Stimulated activated CD4-positive, alpha-beta T cell treated with anti-CD3 and anti-CD28 coated beads, Interleukin-2, amount 100 ng/mL, for 48 hours (primary cell): Measurements from ENCODE around the gene SPARC.
A peak's percentile ranks its signal among the peaks of the same experiment; 100 is the strongest.

Source experiments
- DNase-seq, 2 donors: peaks; one replicate each; pipeline ENCODE4 v3.0.0-alpha.2; 2020

The SPARC gene

DNA sequence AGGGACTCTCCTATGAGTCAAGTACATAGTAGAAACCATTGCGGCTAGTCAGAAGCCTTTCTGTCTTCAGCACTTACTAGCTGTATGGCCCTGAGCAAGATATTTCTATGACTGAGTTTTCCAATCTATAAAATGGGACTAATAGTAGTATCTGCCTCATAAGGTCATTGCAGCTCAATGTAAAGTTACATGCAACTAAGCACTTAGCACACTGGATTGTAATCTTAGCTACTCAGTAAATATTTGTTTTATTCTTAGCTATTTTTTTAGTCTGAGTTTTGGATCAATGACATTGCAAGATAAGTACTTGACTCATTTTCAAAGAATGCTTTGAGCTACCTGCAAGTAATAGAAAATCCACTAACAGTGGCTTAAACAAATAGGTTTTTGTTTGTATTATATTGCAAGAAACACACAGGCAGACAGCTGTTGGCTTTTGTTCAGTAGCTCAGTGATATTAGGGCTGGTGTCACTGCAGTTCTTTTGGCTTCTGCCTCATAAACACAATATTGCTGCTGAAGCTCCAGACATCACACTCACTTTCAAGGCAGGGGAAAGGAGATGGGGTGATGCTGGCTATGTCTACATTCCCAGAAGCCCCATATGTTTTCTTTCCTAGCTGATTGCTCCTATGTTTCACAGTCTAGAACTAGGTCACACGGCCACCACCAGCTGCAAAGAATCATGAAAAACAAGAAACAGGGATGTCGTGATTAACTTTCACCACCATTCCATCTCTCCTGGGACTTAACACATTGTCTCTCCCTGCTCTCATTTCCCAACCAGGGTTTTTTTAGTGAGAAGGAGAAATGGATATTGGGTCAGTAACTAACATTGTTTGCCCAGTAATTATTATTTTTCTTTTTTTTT, 68.6 kb downstream of the SPARC start:
- DNase-seq, result no peak

DNA sequence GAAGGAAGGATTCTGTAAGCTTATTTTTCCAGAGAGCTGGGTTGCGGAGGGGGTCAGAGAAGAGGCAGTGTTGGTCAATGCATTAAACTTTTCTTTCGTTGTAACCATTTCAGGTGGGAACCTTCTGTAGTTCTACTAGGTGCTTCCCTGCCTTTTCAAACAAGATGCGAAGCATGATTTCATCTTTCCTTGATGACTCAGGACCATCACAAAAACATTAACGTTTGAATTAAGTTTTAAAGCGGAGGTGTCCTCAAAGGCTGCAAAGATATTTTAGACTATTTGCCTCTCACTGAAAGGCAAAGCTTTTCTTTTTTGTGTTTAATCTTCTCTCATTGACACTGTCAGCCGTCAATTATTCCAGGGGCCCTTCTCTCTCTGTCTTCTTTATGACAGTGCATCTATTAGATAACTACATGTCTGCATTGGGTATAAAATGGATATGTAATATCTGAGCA, 69.3 kb downstream of the SPARC start:
- DNase-seq, result no peak

DNA sequence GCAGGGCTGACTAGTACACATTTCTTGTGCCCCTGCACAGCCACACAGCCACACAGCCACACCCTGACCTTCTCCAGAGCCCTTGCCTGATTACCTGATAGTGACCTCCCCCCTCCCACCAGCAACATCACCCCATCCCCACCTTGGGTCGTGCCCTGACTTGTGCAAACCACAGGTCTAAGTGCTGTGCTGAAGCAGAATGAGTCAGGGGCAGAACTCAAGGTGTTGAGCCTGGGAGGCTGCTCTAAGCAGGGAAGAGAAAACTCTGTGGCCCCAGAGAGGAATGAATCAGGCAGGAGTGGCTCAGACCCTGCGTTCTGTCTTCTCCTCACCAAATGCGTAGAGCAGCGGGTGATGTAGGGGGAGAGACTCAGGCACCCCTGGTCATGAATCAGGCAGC, 71.3 kb downstream of the SPARC start:
- DNase-seq, result no peak

DNA sequence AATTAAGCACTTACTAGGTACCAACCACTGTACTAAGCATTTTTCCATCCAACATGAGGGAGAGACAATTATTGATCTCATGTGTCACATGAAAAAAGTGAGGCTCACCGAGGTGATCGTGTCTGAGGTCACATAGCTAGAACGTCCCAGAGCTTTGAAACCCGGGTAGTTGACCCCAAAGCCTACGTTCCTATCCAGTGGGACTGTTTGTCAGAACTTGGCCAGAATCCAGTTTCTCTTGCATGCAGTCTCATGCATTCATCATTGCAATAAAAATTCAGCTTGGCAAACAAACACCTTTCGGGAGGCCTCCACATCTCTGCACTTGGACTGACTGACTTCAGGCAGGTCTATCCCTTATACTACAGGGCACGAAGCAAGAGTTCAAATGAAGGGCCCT, 72.2 kb downstream of the SPARC start:
- no peak for DNase-seq

DNA sequence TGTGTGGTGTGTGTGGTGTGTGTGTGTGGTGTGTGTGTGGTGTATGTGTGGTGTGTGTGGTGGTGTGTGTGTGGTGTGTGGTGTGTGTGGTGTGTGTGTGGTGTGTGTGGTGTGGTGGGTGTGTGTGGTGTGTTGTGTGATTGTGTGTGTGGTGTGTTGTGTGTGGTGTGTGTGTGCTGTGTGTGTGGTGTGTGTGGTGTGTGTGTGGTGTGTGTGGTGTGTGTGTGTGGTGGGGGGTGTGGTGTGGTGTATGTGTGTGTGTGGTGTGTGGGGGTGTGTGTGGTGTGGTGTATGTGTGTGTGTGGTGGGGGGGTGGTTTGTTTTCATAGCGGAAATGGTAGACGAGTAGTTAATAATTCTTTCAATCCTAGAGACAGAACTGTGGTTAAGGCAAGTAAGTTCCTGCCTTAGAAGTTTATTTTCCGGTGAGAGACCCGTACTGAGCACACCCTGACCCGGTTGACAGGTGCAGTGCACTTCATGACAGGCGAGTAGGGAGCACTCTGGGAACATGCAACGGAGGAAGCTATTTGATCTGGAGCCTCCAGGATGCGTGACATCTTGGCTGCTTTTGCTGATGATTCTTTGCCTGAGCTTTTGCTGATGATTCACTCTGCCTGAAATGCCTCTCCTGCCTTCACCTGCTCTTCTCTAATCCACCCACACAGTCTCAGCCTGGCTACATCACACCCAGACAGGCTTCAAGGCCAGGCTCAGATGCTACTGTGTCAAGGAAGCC, 73.9 kb downstream of the SPARC start:
- DNase-seq, result peak; percentile 30

DNA sequence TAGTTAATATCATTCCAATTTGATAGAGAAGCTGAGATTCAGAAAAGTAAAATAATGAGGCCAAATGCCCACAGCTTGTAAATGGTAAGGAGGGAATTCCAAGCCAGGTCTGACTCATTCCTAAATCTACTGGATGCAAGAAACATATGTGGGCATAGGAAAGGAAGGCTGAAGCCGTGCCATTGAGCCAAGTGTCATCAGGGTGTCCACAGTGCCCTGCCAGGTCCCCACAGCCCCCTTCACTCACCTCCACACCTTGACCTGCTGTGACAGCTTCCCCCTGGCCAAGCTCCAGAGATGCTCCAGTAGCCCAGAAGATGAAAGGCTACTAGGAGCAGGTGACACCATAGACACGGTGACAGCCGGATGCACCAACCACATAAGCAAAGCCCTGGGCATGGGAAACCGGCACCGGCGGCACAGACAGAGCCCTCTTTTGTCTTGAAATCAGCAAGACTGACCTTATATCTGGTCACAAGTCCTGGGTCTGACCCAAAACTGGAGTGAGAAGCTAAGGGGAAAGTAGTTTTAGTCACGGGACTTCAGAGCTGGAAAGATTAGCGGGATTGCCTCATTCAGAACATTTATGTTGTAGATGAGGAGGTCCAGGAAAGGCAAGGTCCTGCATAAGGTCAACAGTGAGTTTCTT, 75.5 kb downstream of the SPARC start:
- DNase-seq, result no peak
